GM21447 (cell line): ENCODE data around the gene TMEM120B.
"Not testable (repeated sequence)": the region's sequence is repeated elsewhere in the genome, so short reads cannot be mapped to it uniquely, and the experiment has no call there.

Source experiments
- ATAC-seq: cut with Tn5 transposase; IDR thresholded peaks from one replicate; pipeline ENCODE4 v1.9.1; 2021; ENCODE audit not compliant: unreplicated experiment

The TMEM120B gene

DNA sequence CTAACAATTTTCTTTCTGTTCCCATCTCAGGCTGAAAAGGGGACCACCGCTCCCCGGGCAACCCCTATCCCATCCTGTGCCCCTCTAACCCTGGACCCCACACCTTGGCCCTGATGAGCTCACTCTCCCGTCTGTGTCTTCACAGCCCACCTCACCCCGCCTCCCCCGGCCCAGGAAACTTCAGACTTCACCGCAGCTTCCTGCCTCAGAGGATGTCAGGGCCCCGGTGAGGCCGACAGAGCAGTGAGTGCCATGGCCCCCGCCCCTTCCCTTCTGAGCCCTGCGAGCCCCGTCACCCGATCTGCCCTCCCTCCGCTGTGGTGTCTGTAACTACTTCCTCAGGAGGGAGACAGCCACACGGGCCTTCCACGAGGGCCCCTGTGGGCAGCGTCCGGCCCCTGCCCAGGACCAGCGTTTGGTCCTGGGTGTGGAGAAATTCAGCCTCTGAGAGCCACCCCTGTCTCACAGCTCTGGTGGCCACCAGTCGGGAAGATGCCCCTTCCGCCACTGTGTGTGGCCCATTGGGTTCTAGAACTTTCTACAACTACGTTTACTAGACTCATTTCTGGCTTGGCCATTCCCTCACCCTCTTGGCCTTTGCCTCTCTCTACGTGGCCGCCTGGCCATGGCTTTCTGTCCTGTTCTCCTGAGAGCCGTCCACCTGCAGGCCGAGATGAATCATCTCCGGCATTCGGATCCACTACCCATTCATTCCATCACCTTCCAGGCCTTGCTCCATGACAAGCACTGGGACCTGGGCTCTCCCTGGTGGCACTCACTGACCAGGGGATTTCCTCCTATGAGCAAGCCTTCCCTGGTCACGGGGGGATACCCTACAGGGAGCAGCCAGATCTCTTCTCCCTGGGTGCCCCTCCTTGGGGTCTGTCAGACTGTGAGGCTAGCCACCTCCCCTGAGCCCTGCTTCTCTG, 77.5 kb downstream of the TMEM120B start:
- ATAC-seq: peak; percentile 44

DNA sequence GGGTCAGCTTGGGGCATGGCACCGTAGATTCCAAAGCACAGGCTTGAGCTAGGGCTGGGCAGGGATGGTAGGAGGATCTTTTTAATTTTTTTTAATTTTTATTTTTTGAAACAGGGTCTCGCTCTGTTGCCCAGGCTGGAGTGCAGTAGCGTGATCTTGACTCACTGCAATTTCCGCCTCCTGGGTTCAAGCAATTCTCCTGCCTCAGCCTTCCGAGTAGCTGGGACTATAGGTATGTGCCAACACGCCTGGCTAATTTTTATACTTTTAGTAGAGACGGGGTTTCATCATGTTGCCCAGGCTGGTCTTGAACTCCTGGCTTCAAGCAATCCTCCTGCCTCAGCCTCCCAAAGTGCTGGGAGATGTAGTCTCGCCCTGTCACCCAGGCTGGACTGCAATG, 78.2 kb downstream of the TMEM120B start:
- ATAC-seq: not testable (repeated sequence)

DNA sequence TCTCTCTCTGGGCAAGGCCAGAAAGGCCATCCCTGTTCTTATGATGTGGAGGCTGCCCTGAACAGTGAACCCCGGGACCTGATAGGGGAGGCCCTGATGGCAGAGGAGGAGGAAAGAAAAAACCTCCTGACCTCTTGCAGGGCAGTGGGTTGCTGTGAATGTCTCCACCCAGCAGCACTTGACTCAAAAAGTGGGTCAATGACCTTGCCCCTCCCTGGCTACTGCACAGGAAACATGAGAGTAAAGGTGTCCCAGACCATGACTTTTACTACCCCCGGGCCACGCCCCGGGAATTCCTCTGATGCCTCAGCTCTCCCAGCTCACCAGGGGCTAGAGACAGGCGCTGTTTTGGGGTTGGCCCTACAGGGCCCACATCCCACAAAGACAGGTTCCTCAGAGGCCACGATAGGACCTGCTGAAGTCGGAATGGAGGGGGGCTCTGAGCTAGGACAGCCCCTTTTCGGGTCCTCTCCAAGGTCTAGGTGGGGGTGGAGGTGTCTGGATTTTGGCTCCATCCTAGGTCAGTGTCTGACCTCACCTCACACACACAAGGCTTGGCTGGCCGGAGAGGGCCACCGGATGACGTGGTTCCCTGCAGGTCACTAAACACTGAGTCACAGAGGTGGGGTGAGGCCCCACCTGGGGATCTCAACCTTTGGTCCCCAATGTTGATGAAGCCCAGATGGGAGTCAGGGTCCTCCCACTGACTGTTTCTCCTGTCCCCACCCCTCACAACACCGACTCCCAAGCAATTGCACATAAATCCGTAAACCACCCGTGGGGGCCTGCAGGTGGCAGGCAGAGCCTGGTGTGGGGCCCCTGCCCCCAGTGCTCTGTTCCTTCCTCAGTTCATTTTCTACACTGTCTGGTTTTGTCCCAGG, 79.4 kb downstream of the TMEM120B start:
- ATAC-seq: no peak

DNA sequence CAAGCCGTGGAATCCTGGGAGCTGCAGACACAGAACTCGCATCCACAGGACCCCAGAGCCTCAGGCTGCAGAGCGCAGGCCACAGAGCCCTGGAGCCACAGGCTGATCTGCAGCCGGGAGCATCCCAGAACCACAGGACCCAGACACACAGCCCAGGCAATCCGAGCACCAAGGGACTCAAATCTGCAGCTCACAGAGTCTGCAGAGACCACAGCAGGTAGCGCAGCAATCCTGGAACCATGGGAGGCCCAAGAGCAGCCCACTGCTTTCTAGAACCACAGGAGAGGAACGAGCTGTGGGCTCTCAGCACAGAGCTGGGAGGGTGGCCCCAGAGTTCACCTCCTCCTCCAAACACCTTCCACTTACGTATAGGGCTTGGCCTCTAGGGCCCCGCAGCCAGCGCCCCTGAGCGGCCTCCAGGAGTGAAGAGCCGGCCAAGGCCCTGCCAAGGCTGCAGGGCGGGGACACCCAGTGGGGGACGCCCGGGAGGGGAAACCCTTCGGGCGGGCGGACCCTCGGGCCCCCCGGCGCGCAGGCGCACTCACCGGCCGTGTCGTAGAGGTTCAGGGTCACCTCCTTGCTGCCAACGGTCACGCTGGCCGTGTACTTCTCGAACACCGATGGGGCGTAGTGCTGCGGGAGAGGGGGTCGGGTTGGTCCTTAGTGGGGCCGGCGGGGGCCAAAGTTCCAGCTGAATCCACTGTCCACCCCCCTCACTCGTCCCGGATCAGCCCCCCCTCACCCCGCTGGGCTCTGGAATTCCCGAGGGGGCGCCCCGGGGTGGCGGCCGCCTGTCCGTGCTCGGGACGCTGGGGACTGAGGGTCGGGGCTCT, 80.3 kb downstream of the TMEM120B start:
- no peak for ATAC-seq

DNA sequence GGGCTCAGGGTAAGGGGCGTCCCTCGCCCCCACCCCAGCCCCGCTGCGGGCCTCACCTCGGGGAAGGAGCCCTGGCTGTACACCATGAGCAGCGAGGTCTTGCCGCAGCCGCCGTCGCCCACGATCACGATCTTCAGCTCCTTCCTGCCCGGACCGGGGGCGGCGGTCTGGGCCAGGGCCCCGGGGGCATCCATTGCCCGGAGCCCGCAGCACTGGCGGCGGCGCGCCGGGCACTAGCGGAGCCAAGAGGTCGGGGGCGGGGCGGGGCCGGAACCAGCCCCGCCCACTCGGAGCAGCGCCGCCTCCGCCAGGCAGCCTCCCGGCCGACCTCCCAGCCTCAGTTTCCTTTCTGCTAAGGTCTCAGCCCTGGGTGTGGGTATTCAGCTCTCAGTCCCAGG, 80.9 kb downstream of the TMEM120B start, which contains the start of gene RHOF:
Gene RHOF, minus strand, starts transcription at position 249 of the 398 bp plus-strand sequence. Its CDS starts 55 bp downstream, at position 194.
- ATAC-seq: peak; percentile 10

DNA sequence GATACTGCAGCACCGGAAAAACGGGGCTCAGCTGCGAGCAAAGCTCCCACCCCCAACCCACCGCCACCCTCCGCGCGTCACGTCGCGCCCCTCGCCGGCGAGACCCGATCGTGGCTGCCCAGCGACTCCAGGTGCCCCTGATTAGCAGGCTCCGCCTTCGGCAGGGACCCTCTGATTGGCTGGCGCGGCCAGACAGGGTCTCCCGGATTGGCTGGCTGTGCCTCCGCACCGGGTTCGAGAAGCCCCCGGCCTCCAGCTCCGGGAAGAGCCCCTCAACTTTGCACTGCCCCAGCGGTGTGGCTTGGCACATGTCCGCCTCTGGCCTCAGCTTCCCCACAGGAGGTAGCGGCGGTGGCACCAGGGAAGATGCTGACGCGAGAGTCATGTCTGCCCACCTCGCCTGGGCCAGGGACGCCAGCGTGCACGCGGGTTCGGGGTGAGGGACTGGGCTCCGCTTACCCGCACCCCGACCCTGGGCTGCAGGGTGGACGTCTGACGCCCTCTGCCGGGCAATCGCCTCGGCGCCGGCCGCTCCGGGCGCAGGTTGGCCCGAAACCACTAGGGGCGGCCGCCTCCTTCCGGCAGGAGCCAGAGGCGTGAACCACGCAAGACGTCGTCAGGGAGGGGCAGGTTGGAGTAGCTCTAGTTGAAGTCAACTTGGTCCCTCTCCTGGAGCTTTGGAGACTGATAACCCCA, 81.4 kb downstream of the TMEM120B start:
- ATAC-seq: peak; percentile 35

DNA sequence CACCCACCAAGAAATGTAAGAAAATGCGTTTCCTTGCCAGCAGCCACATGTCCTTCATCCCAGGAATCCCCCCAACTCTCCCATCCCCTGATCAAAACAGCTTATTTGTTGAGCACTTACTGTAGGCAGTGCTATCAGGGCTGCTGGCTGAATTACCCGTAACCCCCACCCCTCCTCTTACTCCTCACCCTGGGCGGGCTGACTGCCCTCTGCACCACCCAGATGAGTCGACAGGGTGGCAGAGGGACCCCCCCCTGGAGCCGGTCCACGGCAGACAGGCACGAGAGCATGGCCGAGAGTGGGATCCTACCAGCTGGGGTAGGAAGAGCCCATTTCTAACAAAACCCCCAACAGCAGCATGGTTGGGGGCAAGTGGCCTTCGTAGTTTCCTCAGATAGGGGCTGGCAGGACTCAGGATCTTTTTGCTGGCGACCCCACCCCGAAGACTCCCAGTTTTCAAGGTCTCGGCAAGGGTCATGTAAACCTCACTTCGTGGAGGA, 82.0 kb downstream of the TMEM120B start:
- no peak for ATAC-seq

DNA sequence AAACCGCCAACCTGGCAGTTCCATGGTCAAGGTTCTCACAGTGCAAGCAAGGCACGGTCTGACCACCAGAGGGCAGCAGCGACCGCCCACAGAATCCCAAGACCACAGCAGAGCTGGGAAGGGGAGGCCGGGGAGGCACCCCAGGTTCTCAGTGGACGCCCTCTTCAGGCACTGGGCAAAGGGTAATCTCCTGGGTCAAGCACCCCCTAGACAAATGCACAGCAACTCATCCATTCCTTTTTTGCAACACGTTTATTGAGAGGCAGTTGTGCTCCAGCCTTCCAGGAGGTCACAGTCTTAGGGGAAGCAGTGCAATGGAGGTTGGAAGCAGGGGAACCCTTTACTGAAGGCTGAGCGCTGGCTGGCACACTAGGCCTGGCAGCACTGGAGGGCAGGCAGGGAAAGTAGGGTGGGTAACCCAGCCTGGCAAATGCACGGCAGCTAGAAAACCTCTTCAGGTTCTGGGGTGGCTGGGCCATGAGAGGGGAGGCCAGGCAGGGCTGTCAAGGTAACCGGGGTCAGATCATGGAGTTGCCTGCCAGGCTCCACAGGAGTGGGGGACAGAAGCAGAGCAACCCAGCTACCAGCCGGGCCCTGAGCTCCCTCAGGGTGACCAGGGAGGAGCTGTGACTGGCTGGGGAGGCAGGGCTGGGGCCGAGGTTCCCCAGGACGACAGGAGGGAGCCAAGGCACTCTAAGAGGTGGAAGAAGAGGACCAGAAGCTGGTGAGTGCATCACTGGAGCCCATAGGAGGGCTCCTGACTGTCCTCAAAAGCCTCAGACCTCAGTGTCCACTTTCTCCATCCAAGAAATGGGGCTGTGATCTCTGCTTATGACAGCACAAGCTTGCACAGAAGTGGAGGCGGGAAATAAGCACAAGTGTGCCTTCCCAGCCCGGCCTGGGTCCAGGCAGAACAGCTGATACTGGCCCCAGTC, 82.7 kb downstream of the TMEM120B start:
- no peak for ATAC-seq

DNA sequence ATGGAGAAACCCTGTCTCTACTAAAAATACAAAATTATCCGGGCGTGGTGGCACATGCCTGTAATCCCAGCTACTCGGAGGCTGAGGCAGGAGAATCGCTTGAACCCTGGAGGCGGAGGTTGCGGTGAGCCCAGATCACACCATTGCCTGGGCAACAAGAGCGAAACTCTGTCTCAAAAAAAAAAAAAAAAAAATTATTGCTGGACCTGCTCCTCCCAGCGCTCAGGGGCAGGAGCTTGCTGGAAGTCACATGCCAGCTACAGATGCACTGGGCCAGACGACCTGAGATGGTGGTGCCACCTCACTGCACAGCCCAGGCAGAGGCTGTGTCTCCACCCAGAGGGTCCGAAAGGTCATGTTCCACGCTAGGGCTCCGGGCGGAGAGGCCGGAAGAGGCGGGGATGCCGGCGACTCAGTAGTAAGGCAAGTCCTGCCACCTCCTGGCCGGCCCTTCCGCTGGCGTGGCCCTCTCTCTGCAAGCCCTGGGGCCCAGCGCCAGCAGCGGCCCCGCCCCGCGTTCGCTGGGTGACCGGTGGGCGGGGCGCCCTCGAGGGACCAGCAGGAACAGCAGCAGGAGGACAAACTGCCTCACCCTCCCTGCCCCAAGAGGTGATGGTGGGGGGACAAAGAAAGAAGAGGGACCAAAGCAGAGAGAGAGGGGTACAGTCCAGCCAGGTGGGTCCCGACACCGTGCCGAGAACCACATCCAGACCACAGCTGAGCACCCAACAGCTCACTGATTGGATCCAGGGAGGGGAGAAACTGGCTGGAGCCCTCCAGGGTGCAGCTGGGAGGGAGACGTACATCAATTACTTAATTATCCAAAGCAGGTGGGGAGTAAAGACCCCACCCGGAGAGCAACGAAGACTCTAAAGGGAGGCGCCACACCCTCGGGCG, 84.6 kb downstream of the TMEM120B start:
- no peak for ATAC-seq

DNA sequence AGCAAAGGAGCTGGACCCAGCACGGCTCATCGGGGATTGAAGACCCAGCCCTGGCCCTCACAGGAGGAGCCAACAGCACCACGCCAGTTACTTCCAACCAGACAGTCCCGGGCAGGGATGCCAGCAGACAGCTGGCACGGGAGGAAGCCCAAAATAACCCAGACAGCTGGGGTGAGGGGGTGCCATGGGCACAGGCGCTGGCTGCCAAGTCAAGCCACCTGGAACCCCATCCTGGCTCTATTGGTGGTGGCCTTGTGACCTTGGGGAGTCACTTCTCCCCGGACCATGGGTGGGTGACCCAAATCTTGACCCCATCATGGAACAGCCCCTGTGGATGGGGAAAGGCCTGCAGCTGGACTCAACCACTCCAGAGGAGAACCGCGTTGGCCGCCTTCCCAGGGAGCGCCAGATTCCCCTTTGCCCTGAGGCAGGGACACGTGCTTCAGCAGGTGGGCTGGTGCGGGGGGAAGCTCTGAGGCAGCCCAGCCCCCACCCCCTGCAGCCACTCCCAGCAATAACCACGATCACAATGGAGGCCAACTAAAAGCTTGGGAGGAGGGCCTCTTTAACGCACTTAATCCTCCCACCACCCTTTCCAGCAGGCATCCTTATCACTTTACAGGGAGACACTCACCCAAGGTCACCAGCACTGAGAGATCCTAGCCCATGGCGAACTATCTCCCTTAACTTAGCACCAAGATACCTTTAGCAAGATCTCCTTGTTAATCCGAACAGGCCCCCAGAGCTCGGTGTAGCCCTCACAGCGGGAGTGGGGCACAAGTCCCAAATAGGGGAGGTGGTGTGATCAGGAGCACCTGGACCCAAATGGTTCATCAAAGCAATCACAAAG, 85.6 kb downstream of the TMEM120B start:
- no peak for ATAC-seq

DNA sequence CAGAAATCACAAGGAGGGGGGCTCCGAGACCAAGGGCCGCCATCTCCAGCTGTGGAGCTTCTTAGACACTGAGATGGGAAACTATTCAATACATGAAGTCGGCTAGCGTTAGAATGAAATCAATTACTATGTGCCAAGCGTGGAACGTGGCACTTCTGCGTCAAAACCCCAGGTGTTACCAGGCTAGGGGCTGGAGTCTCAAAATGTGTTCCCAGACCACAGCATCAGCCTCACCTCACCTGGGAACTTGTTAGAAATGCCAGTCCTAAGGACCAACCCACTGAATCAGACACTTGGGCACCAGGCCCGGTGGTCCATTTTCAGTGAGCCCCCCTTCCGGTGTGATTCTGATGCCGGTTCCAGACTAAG, 86.2 kb downstream of the TMEM120B start:
- no peak for ATAC-seq

DNA sequence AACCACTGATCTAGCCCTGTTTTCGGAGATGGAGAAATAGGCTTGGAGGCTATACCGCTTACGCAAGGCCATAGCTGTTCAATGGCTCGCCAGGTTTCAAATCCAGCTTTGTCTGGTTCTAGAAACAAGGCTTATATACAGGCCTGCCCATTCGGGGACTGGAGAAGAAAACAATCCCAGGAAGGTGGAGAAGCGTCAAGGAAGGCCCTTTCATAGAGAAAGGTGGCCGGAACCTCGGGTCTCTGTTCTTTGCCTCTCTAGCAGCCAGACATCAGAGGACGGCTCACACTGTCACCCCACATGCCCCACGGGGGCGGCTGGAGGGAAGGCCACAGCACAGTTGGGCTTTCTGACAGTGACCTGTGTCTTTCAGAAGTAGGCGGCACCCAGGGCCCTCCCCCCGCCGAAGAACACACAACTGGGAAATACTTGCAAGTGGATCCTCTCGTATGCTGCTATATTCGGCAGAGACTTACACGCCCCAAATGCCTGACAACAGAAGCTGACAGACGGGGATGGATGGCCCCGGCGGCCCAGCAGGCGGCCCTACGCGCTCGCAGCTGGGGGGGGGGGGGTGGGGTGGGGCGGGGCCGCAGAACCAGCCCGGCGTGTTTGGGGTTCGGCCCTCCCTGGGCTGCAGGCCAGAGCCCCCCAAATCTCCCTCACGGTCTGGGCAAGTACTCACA, 86.7 kb downstream of the TMEM120B start:
- no peak for ATAC-seq

DNA sequence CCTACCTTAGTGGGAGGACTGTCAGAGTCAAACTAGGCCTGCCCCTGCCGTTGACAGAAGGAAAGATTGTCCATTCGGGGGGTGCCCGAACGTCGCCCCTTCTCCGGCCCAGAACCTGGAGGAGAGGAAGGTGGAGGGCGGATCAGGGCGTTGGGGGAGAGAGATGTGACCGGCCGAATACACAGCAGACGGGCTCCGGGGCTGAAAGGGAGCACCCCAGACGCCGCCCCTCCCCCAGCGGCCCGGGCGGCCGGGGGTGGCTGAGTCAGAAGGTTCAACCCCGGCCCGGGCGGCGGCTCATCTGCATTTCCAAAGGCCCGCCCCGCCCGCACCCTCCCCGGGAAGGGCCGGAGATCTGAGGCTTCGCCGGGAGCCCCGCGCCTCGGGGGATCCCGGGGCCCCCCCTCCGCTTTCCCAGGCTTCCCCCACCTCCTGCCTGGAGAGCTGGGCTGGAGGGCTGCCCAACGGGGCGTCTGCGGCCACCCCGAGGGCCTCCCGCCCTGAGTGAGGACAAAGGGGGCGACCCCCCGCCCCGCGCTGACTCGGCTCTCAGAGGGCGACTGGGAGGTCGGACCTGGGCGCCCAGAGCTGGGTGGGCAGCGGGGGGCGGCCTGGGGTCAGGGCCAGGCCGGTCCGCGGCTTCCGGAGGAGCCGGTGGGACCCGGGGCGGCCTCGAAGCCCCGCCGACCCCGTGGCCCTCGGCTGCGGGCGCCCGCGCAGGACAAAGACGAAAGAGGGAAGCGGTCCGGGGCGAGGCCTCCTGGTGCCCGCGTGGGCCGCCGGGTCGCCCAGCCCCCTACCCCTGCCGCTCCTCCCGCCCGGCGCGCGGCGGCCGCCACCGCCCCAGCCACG, 87.5 kb downstream of the TMEM120B start:
- no peak for ATAC-seq

DNA sequence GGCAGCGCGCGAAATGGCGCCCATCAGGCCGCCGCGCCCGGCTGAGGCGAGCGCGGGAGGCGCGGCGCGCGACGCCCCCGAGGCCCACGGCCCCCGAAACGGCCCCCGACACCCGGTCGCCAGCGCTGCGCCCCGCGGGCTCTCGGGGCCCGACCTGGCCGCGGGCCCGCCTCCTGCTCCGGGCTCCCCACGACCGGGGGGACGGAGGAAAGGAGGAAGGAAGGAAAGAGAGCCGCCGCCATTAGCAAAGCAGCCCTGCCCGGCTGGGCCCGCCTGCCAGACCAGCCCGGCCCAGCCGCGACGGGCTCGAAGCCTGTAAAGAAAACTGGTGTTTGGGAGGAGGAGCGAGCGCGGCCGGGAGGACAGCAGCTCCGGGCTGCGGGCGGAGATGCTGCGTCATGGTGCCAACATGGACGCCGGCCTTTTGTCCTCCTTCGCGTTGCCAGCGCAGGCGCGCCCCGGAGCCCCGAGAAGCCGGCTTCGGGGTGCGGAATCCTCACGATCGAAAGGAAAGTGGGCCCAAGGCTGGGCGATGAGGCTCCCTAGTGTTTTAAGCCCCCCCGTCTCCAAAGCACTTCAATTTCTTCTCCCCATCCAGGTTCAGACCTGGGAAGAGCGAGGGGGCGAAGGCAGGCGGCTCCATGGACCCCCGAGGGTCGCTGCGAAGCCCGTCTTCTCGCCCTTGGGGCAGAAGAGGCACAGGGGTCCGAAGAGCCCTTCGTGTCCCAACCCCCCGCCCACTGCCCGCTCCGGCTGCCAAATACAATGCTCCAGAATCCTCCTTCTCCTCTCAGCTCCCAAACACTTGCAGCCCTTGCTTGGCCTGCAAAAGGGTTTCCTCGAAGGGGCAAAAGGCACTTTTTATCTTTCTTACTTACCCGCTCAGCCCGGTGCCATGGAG, 88.4 kb downstream of the TMEM120B start:
- no peak for ATAC-seq
